Medulla oblongata (tissue), 1 donor: ENCODE results near the gene VTN.
A peak's percentile ranks its signal among the peaks of the same experiment; 100 is the strongest.

Source experiments
- DNase-seq: peaks from one replicate; pipeline ENCODE4 v3.0.0-alpha.2; 2015; ENCODE audit errors: extremely low spot score

The VTN gene

GRCh38 chr17:28370035-28370743, at the start of gene VTN:
VTN (minus strand) TSS chr17:28370307; CDS start chr17:28370203, 104 bp downstream.
- peak; percentile 6 for DNase-seq

- peak; percentile 74 for DNase-seq
These were observed 46.7 kb upstream of the VTN start for GRCh38 chr17:28416703-28417311.

GRCh38 chr17:28415886-28416285, 45.8 kb upstream of the VTN start:
- DNase-seq: no peak

- no peak for DNase-seq
These were observed 43.7 kb upstream of the VTN start for GRCh38 chr17:28413804-28414203.

GRCh38 chr17:28412099-28412498, 42.0 kb upstream of the VTN start:
- DNase-seq: no peak

- DNase-seq: no peak
These were observed 37.8 kb upstream of the VTN start for GRCh38 chr17:28407974-28408306.

- DNase-seq: no peak
These were observed 37.2 kb upstream of the VTN start for GRCh38 chr17:28407130-28407973.

- DNase-seq: peak; percentile 20
These were observed 36.3 kb upstream of the VTN start for GRCh38 chr17:28406473-28406814.

GRCh38 chr17:28405632-28406472, 35.7 kb upstream of the VTN start, which contains the start of gene SLC46A1:
SLC46A1 (minus strand) TSS chr17:28406212; CDS start chr17:28406114, 98 bp downstream.
- peak; percentile 53 for DNase-seq

GRCh38 chr17:28404812-28405570, 34.9 kb upstream of the VTN start:
- peak; percentile 15 for DNase-seq

GRCh38 chr17:28404461-28404811, 34.3 kb upstream of the VTN start:
- no peak for DNase-seq

- peak; percentile 58 for DNase-seq
These were observed 33.9 kb upstream of the VTN start for GRCh38 chr17:28404007-28404406.

- no peak for DNase-seq
These were observed 32.7 kb upstream of the VTN start for GRCh38 chr17:28402844-28403243.

GRCh38 chr17:28402224-28402630, 32.1 kb upstream of the VTN start:
- DNase-seq: no peak

- no peak for DNase-seq
These were observed 29.7 kb upstream of the VTN start for GRCh38 chr17:28399808-28400207.

GRCh38 chr17:28398280-28398981, 28.3 kb upstream of the VTN start:
- DNase-seq: no peak

- DNase-seq: no peak
These were observed 27.7 kb upstream of the VTN start for GRCh38 chr17:28397687-28398279.

GRCh38 chr17:28397275-28397674, 27.2 kb upstream of the VTN start:
- DNase-seq: no peak

- no peak for DNase-seq
These were observed 26.6 kb upstream of the VTN start for GRCh38 chr17:28396635-28397239.

GRCh38 chr17:28395968-28396367, 25.9 kb upstream of the VTN start:
- no peak for DNase-seq
